ENCODE measurements around the gene DDX5. TPM values are rescaled to one million over a fixed set of nuclear protein-coding genes. Genes with fewer than 3 reads are reported as not detected.
"Not testable (repeated sequence)": the region's sequence is repeated elsewhere in the genome, so short reads cannot be mapped to it uniquely, and the experiment has no call there.

Gene DDX5
- total RNA-seq, 1 donor from 2014 or later, result 758 TPM

DNA sequence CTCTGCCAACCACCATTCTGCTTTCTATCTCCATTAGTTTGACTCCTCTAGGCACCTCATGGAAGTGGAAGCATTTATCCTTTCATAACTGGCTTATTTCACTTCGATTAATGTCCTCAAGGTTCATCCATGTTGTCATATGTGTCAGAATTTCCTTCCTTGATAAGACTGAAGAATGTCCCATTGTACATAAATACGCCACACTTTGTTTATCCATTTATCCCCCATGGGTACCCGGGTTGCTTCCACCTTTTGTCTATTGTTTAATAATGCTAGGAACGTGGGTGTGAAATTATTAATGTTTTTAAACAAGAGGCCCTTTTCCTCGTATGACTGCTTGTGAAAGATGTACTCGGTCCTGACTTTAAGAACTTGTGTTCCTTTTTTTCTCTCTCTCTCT, 44.3 kb downstream of the DDX5 start:
- TF ChIP-seq, protein P1, sequence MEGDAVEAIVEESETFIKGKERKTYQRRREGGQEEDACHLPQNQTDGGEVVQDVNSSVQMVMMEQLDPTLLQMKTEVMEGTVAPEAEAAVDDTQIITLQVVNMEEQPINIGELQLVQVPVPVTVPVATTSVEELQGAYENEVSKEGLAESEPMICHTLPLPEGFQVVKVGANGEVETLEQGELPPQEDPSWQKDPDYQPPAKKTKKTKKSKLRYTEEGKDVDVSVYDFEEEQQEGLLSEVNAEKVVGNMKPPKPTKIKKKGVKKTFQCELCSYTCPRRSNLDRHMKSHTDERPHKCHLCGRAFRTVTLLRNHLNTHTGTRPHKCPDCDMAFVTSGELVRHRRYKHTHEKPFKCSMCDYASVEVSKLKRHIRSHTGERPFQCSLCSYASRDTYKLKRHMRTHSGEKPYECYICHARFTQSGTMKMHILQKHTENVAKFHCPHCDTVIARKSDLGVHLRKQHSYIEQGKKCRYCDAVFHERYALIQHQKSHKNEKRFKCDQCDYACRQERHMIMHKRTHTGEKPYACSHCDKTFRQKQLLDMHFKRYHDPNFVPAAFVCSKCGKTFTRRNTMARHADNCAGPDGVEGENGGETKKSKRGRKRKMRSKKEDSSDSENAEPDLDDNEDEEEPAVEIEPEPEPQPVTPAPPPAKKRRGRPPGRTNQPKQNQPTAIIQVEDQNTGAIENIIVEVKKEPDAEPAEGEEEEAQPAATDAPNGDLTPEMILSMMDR (conservative IDR thresholded peaks at IDR 0.05), result no peak
- Mint-ChIP-seq H3K27me3 (no peaks in the 10 kb centered on the region), H3K9me3 (peaks cover 4% of the 10 kb centered on the region), H3K36me3 (no peaks in the 10 kb centered on the region), H3K4me3 (no peak overlapping the region), H3K4me1 (ENCODE audit: unreplicated experiment) (no peaks in the 10 kb centered on the region), H3K27ac (no peak overlapping the region)
- no peak for DNase-seq (ENCODE audit: extremely low spot score, unreplicated experiment)

DNA sequence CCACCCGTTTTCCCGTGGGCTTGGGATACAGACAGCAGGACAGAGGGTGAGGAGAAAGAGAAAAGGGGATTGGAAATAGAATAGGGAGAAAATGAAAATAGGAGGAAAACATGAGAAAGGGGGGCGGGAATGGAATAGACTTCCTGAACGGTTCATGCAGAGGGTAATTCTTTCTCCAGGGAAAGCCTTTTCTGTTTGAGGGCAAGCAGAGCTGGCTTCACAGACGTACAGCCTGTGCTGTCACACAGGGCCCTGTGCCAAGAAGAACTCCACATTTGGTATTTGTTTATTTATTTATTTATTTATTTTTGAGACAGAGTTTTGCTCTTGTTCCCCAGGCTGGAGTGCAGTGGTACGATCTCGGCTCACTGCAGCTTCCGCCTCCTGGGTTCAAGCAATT, 45.1 kb downstream of the DDX5 start:
- Mint-ChIP-seq H3K36me3 (no peaks in the 10 kb centered on the region), H3K4me1 (ENCODE audit: unreplicated experiment) (no peaks in the 10 kb centered on the region), H3K27ac (no peak overlapping the region), H3K9me3 (no peaks in the 10 kb centered on the region), H3K4me3 (no peak overlapping the region), H3K27me3 (no peaks in the 10 kb centered on the region)
- TF ChIP-seq, protein P1 (conservative IDR thresholded peaks at IDR 0.05), result no peak
- no peak for DNase-seq (ENCODE audit: extremely low spot score, unreplicated experiment)

DNA sequence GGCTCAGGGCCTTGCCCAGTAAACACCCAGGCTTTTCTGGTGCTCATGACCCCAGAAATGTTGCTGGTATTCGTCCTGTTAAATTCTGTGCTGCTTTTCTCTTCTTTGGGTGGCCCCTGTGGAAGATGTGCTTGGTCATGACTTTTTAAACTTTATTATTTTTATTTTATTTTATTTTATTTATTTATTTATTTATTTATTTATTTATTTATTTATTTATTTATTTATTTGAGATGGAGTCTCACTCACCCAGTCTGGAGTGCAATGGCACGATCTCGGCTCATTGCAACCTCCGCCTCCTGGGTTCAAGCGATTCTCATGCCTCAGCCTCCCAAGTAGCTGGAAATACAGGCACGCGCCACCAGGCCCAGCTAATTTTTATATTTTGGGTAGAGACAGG, 46.3 kb downstream of the DDX5 start:
- DNase-seq (ENCODE audit: extremely low spot score, unreplicated experiment); H3K4me3 Mint-ChIP-seq; H3K9me3 Mint-ChIP-seq; H3K36me3 Mint-ChIP-seq; H3K4me1 Mint-ChIP-seq (ENCODE audit: unreplicated experiment); H3K27me3 Mint-ChIP-seq; H3K27ac Mint-ChIP-seq: not testable (repeated sequence)

DNA sequence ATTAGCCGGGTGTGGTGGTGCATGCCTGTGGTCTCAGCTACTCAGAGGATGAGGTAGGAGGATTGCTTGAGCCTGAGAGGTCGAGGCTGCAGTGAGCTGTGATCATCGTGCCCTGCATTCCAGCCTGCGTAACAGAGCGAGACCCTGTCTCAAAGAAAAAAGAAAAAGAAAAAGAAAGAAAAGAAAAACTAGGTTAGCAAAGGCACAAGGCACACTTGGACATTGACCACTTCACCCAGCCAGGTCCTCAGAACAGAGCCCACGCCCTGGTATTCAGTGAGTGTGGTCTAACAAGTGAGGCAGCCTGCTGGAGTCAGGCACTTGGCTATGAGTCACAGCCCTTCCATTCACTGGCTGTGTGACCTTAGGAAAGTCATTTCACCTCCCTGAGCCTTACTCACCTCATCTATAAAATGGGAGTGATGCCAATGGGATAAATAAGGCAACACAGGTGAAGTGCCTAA, 46.8 kb downstream of the DDX5 start:
- H3K4me3 Mint-ChIP-seq, result no peak overlapping the region
- H3K27ac Mint-ChIP-seq, result peak overlapping the region; percentile 73
- TF ChIP-seq, protein P1 (conservative IDR thresholded peaks at IDR 0.05), result no peak
- DNase-seq (ENCODE audit: extremely low spot score, unreplicated experiment), result no peak
- no peaks in the 10 kb centered on the region for H3K36me3 Mint-ChIP-seq
- no peaks in the 10 kb centered on the region for H3K9me3 Mint-ChIP-seq
- H3K27me3 Mint-ChIP-seq, result no peaks in the 10 kb centered on the region
- no peaks in the 10 kb centered on the region for H3K4me1 Mint-ChIP-seq (ENCODE audit: unreplicated experiment)

DNA sequence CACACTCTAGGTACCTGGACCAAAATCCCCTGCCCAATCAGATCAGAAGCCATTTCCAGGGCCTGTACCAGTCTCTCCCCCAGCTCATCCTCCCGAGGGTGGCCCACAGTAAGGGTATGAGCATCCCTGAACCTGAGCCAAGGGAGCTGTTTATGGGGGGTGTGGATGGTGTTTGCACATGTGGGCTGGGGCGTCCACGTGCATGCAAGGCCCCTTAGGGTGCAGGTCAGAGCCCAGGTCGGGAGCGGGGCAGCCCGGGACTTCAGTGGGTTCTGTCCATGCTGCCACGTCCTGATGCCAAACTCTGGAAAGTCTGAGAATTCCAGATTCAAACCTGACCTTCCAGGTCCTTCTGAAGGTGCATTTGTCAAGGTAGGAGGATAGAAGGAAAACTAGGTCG, 47.3 kb downstream of the DDX5 start:
- H3K9me3 Mint-ChIP-seq, result no peaks in the 10 kb centered on the region
- peak overlapping the region; percentile 73 for H3K27ac Mint-ChIP-seq
- H3K4me3 Mint-ChIP-seq, result no peak overlapping the region

DNA sequence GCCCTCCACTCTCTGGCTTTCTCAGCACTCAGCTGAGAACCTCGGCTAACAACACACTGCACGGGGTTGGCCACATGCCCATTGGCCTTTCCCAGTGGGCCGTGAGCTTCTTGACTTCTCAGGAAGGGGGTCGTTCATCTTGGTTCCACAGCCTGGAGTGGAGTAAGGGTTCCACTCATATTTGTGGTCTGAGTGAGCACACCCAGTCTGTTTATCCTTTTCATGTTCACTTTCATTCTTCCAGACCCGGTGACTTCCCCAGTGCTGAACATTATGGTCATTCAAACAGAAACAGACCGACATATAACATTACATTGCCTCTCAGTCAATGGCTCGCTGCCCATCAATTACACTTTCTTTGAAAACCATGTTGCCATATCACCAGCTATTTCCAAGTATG, 48.9 kb downstream of the DDX5 start:
- no peak overlapping the region for H3K4me3 Mint-ChIP-seq

More for the DNA sequence above, 47.3 kb downstream of the DDX5 start:
- TF ChIP-seq, protein P1 (conservative IDR thresholded peaks at IDR 0.05), result no peak
- Mint-ChIP-seq H3K27me3 (no peaks in the 10 kb centered on the region), H3K36me3 (no peaks in the 10 kb centered on the region), H3K4me1 (ENCODE audit: unreplicated experiment) (no peaks in the 10 kb centered on the region)
- no peak for DNase-seq (ENCODE audit: extremely low spot score, unreplicated experiment)

More for the DNA sequence above, 48.9 kb downstream of the DDX5 start:
- H3K4me1 Mint-ChIP-seq (ENCODE audit: unreplicated experiment), result no peaks in the 10 kb centered on the region
- no peaks in the 10 kb centered on the region for H3K9me3 Mint-ChIP-seq
- DNase-seq (ENCODE audit: extremely low spot score, unreplicated experiment), result no peak
- H3K27ac Mint-ChIP-seq, result no peak overlapping the region
- H3K36me3 Mint-ChIP-seq, result no peaks in the 10 kb centered on the region
- no peaks in the 10 kb centered on the region for H3K27me3 Mint-ChIP-seq
- TF ChIP-seq, protein P1 (conservative IDR thresholded peaks at IDR 0.05), result no peak
